ENCODE data around the gene KCTD2. TPM values are rescaled to one million over a fixed set of nuclear protein-coding genes. Genes with fewer than 3 reads are reported as not detected.

The KCTD2 gene
- total and polyA plus RNA-seq, 2 of the 13 experiments (the other 11 are each of a cell fraction or from before 2014, with no cell fraction given) = 28.3 to 32.6 TPM

DNA sequence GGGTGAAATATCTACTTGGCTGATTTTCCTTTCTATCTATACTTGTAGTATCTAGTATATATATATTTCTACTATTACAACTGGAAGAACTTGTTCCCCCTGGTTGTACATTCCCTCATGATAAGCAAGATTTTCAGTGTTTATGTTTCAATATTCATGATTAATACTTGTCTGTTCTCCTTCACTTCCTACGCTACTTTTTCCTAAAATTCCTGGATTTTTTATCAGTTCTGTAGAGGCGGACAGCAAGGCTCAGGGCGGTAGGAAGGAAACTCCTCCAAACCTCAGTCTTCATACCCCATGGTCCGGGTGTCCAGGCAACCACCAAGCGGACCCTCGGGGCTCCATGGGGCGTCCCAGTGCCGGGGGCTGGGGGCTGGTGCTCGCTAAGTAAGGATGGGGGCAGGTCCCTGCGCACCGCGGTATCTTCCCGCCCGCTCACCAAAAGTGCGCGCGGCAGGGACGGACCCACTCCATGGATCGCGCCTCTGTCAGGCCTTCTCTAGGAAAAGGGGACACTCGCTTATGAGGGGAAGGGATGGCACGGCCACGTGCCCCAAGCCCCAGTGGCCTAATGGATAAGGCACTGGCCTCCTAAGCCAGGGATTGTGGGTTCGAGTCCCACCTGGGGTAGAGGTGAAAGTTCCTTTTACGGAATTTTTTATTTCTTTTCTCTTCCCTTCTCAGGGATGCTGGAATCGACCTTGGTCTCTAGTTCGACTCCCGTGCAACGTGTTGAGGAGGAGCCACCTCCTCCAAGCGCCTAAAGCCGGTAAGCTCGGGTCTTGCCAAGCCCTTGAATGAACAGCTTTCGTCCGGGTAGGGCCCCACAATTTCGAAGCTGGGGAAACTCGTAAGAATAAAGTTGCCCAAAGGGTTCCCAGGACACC, 13.4 kb upstream of the KCTD2 start (continued):
- TF ChIP-seq, protein P1, sequence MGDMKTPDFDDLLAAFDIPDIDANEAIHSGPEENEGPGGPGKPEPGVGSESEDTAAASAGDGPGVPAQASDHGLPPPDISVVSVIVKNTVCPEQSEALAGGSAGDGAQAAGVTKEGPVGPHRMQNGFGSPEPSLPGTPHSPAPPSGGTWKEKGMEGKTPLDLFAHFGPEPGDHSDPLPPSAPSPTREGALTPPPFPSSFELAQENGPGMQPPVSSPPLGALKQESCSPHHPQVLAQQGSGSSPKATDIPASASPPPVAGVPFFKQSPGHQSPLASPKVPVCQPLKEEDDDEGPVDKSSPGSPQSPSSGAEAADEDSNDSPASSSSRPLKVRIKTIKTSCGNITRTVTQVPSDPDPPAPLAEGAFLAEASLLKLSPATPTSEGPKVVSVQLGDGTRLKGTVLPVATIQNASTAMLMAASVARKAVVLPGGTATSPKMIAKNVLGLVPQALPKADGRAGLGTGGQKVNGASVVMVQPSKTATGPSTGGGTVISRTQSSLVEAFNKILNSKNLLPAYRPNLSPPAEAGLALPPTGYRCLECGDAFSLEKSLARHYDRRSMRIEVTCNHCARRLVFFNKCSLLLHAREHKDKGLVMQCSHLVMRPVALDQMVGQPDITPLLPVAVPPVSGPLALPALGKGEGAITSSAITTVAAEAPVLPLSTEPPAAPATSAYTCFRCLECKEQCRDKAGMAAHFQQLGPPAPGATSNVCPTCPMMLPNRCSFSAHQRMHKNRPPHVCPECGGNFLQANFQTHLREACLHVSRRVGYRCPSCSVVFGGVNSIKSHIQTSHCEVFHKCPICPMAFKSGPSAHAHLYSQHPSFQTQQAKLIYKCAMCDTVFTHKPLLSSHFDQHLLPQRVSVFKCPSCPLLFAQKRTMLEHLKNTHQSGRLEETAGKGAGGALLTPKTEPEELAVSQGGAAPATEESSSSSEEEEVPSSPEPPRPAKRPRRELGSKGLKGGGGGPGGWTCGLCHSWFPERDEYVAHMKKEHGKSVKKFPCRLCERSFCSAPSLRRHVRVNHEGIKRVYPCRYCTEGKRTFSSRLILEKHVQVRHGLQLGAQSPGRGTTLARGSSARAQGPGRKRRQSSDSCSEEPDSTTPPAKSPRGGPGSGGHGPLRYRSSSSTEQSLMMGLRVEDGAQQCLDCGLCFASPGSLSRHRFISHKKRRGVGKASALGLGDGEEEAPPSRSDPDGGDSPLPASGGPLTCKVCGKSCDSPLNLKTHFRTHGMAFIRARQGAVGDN (CRISPR knock-in tag; IDR thresholded peaks at IDR 0.05) = peak; percentile 41; the same call in 1 of the 2 replicates
- TF ChIP-seq MTF1 (CRISPR knock-in tag; IDR thresholded peaks at IDR 0.05) (no peak), KAT8 (CRISPR knock-in tag; IDR thresholded peaks at IDR 0.05) (peak; percentile 84), ZNF589 (CRISPR knock-in tag; conservative IDR thresholded peaks at IDR 0.05) (peak; percentile 72; the same call in 1 of the 2 replicates), MAFF (IDR thresholded peaks at IDR 0.05; ENCODE audit: low read depth, low read length) (0 out of 2 replicates have a peak, but pooled peaks have one; percentile 17), ZNF251 (CRISPR knock-in tag; IDR thresholded peaks at IDR 0.05) (peak; percentile 94; the same call in 1 of the 2 replicates), ZNF337 (CRISPR knock-in tag; IDR thresholded peaks at IDR 0.05; ENCODE audit: borderline replicate concordance, low read depth) (no peak), ZNF547 (CRISPR knock-in tag; IDR thresholded peaks at IDR 0.05) (no peak; the same call in 1 of the 2 replicates), POLR2AphosphoS2 (IDR thresholded peaks at IDR 0.05; ENCODE audit: low read depth, low read length) (no peak), ZNF83 (CRISPR knock-in tag; IDR thresholded peaks at IDR 0.05; ENCODE audit: borderline replicate concordance) (peak; percentile 99), ZNF292 (CRISPR knock-in tag; IDR thresholded peaks at IDR 0.05; ENCODE audit: borderline replicate concordance, low read depth) (no peak; the same call in 1 of the 2 replicates), ZBTB8A (CRISPR knock-in tag; IDR thresholded peaks at IDR 0.05; ENCODE audit: borderline replicate concordance, low read depth) (peak; percentile 14; the same call in 1 of the 2 replicates), REXO4 (CRISPR knock-in tag; IDR thresholded peaks at IDR 0.05; ENCODE audit: borderline replicate concordance) (no peak), MLLT10 (CRISPR knock-in tag; IDR thresholded peaks at IDR 0.05) (no peak), NCOA1 (CRISPR knock-in tag; IDR thresholded peaks at IDR 0.05) (peak; percentile 80)
- TF ChIP-seq, protein P2, sequence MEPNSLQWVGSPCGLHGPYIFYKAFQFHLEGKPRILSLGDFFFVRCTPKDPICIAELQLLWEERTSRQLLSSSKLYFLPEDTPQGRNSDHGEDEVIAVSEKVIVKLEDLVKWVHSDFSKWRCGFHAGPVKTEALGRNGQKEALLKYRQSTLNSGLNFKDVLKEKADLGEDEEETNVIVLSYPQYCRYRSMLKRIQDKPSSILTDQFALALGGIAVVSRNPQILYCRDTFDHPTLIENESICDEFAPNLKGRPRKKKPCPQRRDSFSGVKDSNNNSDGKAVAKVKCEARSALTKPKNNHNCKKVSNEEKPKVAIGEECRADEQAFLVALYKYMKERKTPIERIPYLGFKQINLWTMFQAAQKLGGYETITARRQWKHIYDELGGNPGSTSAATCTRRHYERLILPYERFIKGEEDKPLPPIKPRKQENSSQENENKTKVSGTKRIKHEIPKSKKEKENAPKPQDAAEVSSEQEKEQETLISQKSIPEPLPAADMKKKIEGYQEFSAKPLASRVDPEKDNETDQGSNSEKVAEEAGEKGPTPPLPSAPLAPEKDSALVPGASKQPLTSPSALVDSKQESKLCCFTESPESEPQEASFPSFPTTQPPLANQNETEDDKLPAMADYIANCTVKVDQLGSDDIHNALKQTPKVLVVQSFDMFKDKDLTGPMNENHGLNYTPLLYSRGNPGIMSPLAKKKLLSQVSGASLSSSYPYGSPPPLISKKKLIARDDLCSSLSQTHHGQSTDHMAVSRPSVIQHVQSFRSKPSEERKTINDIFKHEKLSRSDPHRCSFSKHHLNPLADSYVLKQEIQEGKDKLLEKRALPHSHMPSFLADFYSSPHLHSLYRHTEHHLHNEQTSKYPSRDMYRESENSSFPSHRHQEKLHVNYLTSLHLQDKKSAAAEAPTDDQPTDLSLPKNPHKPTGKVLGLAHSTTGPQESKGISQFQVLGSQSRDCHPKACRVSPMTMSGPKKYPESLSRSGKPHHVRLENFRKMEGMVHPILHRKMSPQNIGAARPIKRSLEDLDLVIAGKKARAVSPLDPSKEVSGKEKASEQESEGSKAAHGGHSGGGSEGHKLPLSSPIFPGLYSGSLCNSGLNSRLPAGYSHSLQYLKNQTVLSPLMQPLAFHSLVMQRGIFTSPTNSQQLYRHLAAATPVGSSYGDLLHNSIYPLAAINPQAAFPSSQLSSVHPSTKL (CRISPR knock-in tag; IDR thresholded peaks at IDR 0.05) = peak; percentile 74
- TF ChIP-seq, protein P3, sequence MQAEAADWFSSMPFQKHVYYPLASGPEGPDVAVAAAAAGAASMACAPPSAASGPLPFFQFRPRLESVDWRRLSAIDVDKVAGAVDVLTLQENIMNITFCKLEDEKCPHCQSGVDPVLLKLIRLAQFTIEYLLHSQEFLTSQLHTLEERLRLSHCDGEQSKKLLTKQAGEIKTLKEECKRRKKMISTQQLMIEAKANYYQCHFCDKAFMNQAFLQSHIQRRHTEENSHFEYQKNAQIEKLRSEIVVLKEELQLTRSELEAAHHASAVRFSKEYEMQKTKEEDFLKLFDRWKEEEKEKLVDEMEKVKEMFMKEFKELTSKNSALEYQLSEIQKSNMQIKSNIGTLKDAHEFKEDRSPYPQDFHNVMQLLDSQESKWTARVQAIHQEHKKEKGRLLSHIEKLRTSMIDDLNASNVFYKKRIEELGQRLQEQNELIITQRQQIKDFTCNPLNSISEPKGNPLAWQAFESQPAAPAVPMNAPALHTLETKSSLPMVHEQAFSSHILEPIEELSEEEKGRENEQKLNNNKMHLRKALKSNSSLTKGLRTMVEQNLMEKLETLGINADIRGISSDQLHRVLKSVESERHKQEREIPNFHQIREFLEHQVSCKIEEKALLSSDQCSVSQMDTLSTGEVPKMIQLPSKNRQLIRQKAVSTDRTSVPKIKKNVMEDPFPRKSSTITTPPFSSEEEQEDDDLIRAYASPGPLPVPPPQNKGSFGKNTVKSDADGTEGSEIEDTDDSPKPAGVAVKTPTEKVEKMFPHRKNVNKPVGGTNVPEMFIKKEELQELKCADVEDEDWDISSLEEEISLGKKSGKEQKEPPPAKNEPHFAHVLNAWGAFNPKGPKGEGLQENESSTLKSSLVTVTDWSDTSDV (CRISPR knock-in tag; IDR thresholded peaks at IDR 0.05) = 0 out of 2 replicates have a peak, but pooled peaks have one; percentile 62

Measured in HepG2 (cell line).